HG02852 (cell line): Measurements from ENCODE around the gene CRAT.

Experiments
- ATAC-seq: cut with Tn5 transposase; IDR thresholded peaks from one replicate; pipeline ENCODE4 v1.9.1; 2021; ENCODE audit warnings: mild to moderate bottlenecking, moderate library complexity; ENCODE audit not compliant: unreplicated experiment

CRAT gene

DNA sequence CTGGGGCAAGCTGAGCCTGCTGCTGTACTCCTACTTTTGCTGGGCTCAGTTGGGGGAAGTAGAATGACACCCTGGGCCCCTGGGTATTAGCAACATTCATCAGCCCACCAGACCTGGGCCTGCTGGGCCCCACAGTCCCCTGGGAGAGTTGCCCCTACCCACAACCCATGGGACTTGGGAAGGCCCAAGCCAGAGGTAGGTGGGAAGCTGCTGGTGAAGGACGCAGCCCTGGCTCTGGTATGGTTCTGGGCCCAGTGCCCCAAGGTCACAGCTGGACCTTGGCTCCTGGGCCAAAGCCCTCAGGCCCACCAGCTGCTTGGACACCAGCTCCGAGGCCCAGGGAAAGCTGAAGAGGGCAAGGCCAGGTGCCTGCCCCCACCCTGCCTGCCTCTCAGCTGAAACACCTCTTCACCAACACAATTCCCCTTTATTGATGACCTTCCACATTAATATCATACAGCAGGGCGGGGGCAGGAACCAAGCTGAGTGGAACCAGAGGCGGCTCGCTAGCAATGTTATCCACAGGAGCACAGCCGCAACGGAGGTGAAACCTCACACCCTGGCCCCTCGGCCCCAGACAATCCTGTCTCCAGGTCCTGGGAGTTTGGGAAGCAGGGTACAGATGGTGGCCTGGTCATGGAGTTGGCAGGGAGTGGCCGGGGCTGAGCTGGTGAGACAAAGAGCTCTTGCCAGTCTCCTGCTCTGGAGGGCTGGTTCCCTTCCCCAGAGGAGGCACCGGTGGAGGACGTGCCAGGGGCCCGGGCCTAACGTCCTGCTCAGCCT is 16.0 kb downstream of the CRAT start:
- ATAC-seq, result no peak

- no peak for ATAC-seq
Observed at GRCh38 chr9:129093602-129094386, 16.8 kb downstream of the CRAT start.

GRCh38 chr9:129089246-129089645 is 21.3 kb downstream of the CRAT start:
- ATAC-seq, result no peak

DNA sequence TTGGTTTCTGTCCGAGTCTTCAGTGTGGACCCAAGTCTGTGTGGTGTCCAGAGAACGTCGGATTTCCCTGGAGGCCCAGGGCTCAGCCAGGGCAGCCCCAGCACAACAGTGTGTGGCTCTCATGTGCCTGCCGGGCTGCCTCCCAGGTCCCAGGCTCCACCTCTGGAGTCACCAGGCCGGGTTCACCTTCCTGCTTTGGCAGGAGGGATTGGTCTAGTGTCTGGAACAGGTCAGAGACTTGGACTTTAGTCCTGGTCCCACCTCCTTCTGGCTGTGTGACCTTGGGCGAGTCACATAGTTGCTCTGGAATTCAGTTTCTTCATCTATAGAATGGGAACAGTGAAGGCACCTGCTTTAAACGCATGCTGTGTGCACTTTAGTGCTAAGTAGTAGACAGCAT is 26.5 kb downstream of the CRAT start:
- ATAC-seq, result no peak

- no peak for ATAC-seq
Observed at GRCh38 chr9:129081388-129081904, 29.1 kb downstream of the CRAT start.

DNA sequence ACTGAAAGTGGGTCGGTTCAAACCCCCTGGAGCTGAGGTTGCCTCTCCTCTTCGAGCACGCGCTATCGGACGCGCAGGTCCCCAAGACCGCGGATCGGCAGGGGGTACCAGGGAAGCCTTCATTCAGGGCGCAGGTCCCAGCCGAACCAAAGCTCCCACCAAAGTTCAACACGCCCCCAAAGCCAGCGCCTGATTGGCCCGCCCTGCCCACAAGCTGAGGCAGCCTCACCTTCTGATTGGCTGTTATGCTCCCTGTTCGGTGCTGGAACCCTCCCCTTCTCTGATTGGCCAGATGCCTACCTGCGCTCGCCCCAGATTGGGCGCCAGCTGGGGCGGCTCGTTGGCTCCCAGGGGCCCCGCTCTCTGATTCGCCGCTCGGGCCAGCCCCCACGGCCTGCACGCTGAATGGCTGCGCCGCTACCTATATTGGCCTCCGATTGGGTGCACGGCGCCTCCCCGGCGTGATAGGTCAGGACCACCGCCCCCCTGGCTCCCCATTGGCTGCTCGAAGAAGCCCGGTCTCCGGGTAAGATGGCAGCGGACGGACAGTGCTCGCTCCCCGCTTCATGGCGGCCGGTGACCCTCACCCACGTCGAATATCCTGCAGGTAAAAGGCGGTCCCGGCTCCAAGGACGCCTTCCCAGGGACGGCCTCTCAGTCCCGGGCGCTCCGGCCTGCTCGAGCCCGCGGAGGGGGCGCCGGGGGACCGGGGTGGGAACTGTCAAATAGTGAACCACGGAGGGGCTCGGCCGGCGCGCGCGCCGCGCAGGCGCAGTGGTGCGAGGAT is 29.8 kb downstream of the CRAT start, which contains the start of gene DOLPP1:
TSS of gene DOLPP1 (plus strand) at position 511 of the 787 bp plus-strand sequence. CDS start at position 532, 21 bp downstream.
- ATAC-seq, result peak; percentile 91

- no peak for ATAC-seq
Observed at GRCh38 chr9:129080298-129080600, 30.3 kb downstream of the CRAT start.

DNA sequence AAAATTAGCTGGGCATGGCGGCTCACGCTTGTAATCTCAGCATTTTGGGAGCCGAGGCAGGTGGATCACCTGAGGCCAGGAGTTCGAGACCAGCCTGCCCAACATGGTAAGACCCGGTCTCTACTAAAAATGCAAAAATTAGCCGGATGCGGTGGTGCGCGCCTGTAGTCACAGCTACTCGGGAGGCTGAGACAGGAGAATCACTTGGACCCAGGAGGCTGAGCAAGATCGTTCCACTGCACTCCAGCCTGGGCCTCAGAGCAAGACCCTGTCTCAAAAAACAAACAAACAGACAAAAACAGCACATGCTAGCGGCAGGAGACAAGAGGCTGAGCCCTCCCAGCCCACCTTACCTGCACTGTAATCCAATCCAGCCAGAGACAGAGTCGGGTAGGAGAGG is 30.8 kb downstream of the CRAT start:
- no peak for ATAC-seq

DNA sequence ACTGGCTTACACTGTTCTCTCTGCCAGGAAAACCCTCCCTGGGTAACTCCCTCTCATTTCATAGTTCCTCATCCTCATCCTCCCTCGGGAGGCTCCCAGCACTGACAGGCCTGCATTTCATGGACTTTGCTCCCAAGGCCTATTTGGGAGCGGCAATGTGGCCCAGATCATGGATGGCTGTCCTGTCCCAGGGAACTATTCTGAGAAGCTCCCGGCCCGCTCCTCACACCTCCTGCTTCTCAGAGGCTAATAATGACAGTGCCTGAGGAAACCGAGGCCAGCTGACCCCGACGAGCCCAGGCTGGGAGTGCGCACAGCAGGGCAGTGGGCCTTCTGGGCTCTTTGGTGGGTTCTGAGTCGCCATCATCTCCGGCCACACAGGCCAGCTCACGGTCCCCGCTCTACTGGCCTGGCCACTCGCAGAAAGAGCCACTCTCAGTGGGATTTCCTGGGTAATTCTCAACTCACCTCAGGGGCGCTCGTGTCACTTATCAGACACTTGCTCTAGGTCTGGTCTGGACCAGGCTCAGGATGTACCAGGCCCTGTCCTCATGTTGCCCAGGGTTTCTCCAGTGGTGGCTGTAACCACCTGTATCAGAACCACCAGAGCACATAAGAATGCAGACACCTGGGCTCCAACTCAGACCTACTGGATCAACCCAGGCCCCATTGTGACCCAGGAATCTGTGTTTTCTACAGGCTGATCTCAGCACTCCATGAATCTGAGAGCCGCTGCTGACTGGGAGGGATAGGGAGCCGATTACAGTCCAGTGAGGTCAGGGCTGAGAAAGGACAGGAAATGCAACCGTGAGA is 31.7 kb downstream of the CRAT start:
- ATAC-seq, result no peak

DNA sequence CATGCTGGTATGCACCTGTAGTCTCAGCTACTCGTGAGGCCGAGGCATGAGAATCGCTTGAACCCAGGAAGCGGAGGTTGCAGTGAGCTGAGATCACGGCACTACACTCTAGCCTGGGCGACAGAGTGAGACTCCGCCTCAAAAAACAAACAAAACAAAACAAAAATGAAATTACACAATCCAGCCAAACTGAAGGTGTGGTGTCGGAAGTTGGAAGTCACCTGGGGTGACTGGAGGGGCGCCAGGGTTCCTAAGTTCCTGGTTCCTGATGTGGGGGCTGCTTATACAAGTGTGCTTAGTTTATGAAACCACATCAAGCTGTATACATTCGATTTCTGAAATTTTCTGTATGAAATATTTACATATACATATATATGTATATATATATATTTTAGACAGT is 33.4 kb downstream of the CRAT start:
- ATAC-seq, result no peak

GRCh38 chr9:129076640-129077037 is 34.0 kb downstream of the CRAT start:
- no peak for ATAC-seq

GRCh38 chr9:129075996-129076639 is 34.5 kb downstream of the CRAT start:
- no peak for ATAC-seq

DNA sequence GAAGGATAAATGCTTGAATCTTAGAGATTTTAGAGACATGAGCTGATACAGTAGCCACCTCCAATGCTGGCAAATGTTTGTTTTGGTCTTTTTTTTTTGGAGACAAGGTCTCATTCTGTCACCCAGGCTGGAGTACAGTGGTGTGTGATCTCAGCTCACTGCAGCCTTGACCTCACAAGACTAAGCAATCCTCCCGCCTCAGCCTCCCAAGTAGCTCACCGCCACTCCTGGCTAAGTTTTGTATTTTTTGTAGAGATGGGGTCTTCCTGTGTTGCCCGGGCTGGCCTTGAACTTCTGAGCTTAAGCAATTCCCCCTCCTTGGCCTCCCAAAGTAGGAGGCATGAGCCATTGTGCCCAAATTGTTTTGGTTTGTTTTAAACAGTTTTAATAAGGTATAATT is 36.5 kb downstream of the CRAT start:
- ATAC-seq, result no peak

DNA sequence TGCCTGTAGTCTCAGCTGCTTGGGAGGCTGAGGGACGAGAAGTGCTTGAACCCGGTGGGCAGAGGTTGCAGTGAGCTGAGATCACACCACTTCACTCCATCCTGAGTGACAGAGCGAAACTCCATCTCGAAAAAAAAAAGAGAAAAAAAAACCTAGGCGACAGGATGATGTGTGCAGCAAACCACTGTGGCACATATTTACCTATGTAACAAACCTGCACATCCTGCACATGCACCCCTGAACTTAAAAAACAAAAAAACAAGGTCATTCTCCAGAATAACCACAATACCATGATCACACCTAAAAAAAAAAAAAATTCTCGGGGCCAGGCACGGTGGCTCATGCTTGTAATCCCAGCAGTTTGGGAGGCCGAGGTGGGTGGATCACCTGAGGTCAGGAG is 37.2 kb downstream of the CRAT start:
- no peak for ATAC-seq

DNA sequence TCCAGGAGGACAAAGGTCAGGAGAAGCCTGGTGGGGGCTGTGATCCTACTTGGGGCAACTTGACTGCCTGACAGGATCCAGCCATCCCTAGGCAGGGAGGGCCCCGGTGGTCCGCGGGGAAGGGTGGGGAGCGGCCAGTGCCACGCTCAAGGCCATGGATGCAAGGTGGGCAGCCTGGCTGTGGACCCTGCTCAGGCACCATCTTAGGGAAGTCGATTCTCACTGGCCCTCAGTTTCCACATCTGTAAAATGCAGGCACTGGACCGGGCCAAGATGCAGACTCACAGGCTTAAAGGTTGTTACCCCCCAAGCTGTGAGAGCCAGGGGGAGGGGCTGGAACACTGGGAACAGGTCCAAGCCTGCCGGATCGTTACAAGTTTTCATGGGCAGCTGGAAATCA is 38.4 kb downstream of the CRAT start:
- ATAC-seq, result no peak

DNA sequence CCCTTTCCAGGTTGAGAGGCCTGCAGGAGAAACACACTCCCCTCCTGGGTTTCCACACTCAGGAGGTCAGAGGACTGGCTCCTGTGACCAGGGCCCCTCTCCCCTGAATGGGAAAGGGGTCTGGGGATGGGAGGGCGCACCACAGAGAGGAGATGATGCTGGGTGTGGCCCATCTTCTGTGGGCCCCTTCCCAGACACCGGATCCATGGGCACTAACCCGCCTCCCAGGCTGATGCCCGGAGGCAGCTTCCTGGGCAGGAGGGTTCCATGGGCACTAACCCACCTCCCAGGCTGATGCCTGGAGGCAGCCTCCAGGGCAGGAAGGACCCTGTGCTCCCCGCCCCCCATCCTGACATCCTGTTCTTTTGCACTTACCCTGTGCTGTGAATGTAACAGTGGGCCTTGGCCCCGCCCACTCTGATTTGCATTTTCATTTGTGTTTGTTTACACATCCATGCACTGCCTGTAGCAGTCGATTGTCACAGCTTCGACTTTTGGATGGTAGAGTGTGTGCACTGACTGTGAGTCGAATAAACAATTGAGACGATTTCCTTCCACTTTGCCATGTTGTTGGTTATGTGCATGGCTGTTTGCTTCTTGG is 39.0 kb downstream of the CRAT start:
- ATAC-seq, result no peak

- no peak for ATAC-seq
Observed at GRCh38 chr9:129070696-129071525, 39.7 kb downstream of the CRAT start.

DNA sequence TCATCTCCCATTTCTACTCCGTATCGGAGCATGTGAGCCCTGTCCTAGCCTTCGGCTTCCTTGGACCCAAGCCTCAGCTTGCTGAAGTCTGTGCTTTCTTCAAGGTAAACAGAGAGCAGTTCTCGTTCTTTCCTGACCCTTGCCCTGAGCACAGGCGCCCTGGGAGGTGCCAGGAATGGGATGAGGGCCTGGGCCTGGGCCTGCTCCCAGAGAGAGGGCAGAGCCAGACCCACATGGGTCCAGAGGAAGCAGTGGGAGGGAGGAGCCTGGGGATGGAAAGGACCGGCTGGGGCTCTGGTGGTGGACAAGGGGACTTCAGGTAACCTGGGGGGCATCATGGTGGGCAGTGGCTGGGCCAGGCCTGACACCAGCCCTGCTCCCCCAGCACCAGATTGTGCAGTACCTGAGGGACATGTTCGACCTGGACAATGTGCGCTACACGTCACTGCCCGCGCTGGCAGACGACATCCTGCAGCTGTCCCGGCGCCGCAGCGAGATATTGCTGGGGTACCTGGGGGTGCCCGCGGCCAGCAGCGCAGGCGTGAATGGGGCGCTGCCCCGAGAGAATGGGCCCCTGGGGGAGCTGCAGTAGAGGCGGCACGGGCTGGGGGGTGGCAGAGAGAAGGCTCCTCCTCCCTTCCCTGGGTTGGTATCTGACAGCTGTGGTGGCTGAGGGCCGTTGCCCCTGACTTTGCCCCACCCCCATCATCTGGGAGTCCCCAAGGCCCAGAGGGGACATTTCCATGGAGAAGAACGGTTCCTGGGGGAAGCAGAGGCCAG is 40.5 kb downstream of the CRAT start:
- no peak for ATAC-seq
